Suprapubic skin (tissue), 4 donors: ENCODE results near the gene ZNF407. TPM values are rescaled to one million over a fixed set of nuclear protein-coding genes. Genes with fewer than 3 reads are reported as not detected.
A peak's percentile ranks its signal among the peaks of the same experiment; 100 is the strongest.

ENCODE experiments used
- DNase-seq, 2 donors: peaks; one replicate each; pipeline ENCODE4 v3.0.0-alpha.2; 2019; ENCODE audit warnings: low spot score in 2 of 2
- H3K27ac ChIP-seq: fragments of 200-600 bp; sonication (generic); one replicate; pipeline ENCODE4 v1.5.1; 2019
- H3K27me3 ChIP-seq: fragments of 200-600 bp; sonication (generic); one replicate; pipeline ENCODE4 v1.5.1; 2019
- H3K36me3 ChIP-seq: fragments of 200-600 bp; sonication (generic); one replicate; pipeline ENCODE4 v1.5.1; 2019
- H3K4me1 ChIP-seq: fragments of 200-600 bp; sonication (generic); one replicate; pipeline ENCODE4 v1.5.1; 2019
- H3K4me3 ChIP-seq: fragments of 200-600 bp; sonication (generic); one replicate; pipeline ENCODE4 v1.5.1; 2019; ENCODE audit warnings: mild to moderate bottlenecking
- H3K9me3 ChIP-seq: fragments of 200-600 bp; sonication (generic); one replicate; pipeline ENCODE4 v1.5.1; 2019
- CTCF ChIP-seq, 2 donors: fragments of 200-600 bp in 1 of 2; fragments of 450-650 bp in 1 of 2; sonication (generic) in 1 of 2; IDR thresholded peaks; one replicate each; pipeline ENCODE4 v1.5.1; 2016 to 2019; ENCODE audit warnings: antibody characterized with exemption in 2 of 2, mild to moderate bottlenecking in 1 of 2, moderate library complexity in 1 of 2
- EP300 ChIP-seq: sonication (generic); formaldehyde crosslinking; IDR thresholded peaks from one replicate; pipeline ENCODE4 v1.6.1; 2017; ENCODE audit warnings: antibody characterized with exemption
- POLR2A ChIP-seq, 2 donors: fragments of 450-650 bp; IDR thresholded peaks; one replicate each; pipeline ENCODE4 v1.6.1; 2017; ENCODE audit warnings: antibody characterized with exemption in 2 of 2, mild to moderate bottlenecking in 2 of 2, moderate library complexity in 2 of 2
- POLR2AphosphoS5 ChIP-seq, 3 donors: sonication (generic); formaldehyde crosslinking; IDR thresholded peaks; one replicate each; pipeline ENCODE4 v1.6.1; 2017; ENCODE audit warnings: antibody characterized with exemption in 3 of 3
- WGBS: methylation state at CpG from one replicate; pipeline ENCODE4 v1.1.5; 2018; 5-methylcytosine and 5-hydroxymethylcytosine counted together
- total RNA-seq, 4 donors: library from RNA; depleted of rRNA; stranded (reverse); fragments of >200 nt; gene quantifications; one replicate each; pipeline ENCODE4 v1.1.0, GENCODE V29; 2016

Gene ZNF407
- 10 to 100 TPM; 10.7 to 22.1 (median 13.8) TPM for total RNA-seq

GRCh38 chr18:74597662-74598349, at the start of gene ZNF407:
ZNF407 (plus strand) TSS chr18:74597870; CDS start chr18:74631020, 33,150 bp downstream.
- DNase-seq, result peak; percentile 93
- peak within 1 kb of the TSS; percentile 78 for H3K4me3 ChIP-seq
- H3K36me3 ChIP-seq, result peaks cover 11% of the 10 kb centered on the region
- H3K27me3 ChIP-seq, result no peaks in the 10 kb centered on the region
- peak within 1 kb of the TSS; percentile 95 for H3K27ac ChIP-seq
- H3K4me1 ChIP-seq, result peaks cover 33% of the 10 kb centered on the region
- peak in 2 of 3 donors; percentile 19 to 67 for TF ChIP-seq POLR2AphosphoS5 (IDR thresholded peaks at IDR 0.05)
- TF ChIP-seq POLR2A (IDR thresholded peaks at IDR 0.05), result peak in 1 of 2 donors; percentile 19
- TF ChIP-seq CTCF (IDR thresholded peaks at IDR 0.05), result no peak
- no peak for TF ChIP-seq EP300
- WGBS, result under 1% methylated on average over 21 of the region's 64 CpGs
- no peaks in the 10 kb centered on the region for H3K9me3 ChIP-seq

GRCh38 chr18:74549591-74550104, 48.0 kb upstream of the ZNF407 start:
- H3K4me3 ChIP-seq, result no peak overlapping the region
- TF ChIP-seq POLR2AphosphoS5 (IDR thresholded peaks at IDR 0.05) (no peak), POLR2A (IDR thresholded peaks at IDR 0.05) (no peak), EP300 (no peak), CTCF (IDR thresholded peaks at IDR 0.05) (no peak)
- no peaks in the 10 kb centered on the region for H3K27me3 ChIP-seq
- 91% methylated on average over 1 of the region's 1 CpG for WGBS
- H3K4me1 ChIP-seq, result peaks cover 19% of the 10 kb centered on the region
- no peaks in the 10 kb centered on the region for H3K36me3 ChIP-seq
- H3K27ac ChIP-seq, result no peak overlapping the region
- H3K9me3 ChIP-seq, result peaks cover 7% of the 10 kb centered on the region
- no peak for DNase-seq

- H3K4me3 ChIP-seq, result no peak overlapping the region
- H3K9me3 ChIP-seq, result peaks cover 7% of the 10 kb centered on the region
- H3K27me3 ChIP-seq, result peaks cover 5% of the 10 kb centered on the region
- DNase-seq, result no peak
- TF ChIP-seq POLR2AphosphoS5 (IDR thresholded peaks at IDR 0.05), result no peak
- no peak for TF ChIP-seq EP300
- TF ChIP-seq CTCF (IDR thresholded peaks at IDR 0.05), result no peak
- no peak for TF ChIP-seq POLR2A (IDR thresholded peaks at IDR 0.05)
- H3K27ac ChIP-seq, result no peak overlapping the region
- H3K4me1 ChIP-seq, result peaks cover 19% of the 10 kb centered on the region
- WGBS, result 97% methylated on average over 6 of the region's 6 CpGs
- H3K36me3 ChIP-seq, result no peaks in the 10 kb centered on the region
Measured at GRCh38 chr18:74550886-74551285, 46.8 kb upstream of the ZNF407 start.

GRCh38 chr18:74551452-74551851, 46.2 kb upstream of the ZNF407 start:
- Histone ChIP-seq H3K36me3 (no peaks in the 10 kb centered on the region), H3K9me3 (peaks cover 7% of the 10 kb centered on the region), H3K27me3 (peaks cover 5% of the 10 kb centered on the region), H3K4me3 (no peak overlapping the region), H3K4me1 (peaks cover 13% of the 10 kb centered on the region), H3K27ac (no peak overlapping the region)
- 30% methylated on average over 3 of the region's 3 CpGs for WGBS
- TF ChIP-seq POLR2A (IDR thresholded peaks at IDR 0.05), result no peak
- DNase-seq, result no peak

GRCh38 chr18:74551936-74552555, 45.6 kb upstream of the ZNF407 start:
- WGBS, result 20% methylated on average over 5 of the region's 5 CpGs
- H3K4me1 ChIP-seq, result peaks cover 8% of the 10 kb centered on the region
- TF ChIP-seq CTCF (IDR thresholded peaks at IDR 0.05) (peak; percentile 72 to 75), POLR2A (IDR thresholded peaks at IDR 0.05) (no peak)
- no peak overlapping the region for H3K27ac ChIP-seq
- H3K27me3 ChIP-seq, result peaks cover 5% of the 10 kb centered on the region
- H3K4me3 ChIP-seq, result no peak overlapping the region
- peak; percentile 81 to 90 for DNase-seq
- H3K9me3 ChIP-seq, result peaks cover 7% of the 10 kb centered on the region
- H3K36me3 ChIP-seq, result no peaks in the 10 kb centered on the region
